Stomach (tissue), 9 donors: Measurements from ENCODE around the gene HBM. TPM values are rescaled to one million over a fixed set of nuclear protein-coding genes. Genes with fewer than 3 reads are reported as not detected.

ENCODE experiments used
- DNase-seq, 2 donors: peaks; one replicate each; pipeline versions ENCODE4 v3.0.0 to v3.0.0-alpha.2; 2013 to 2019
- H3K27ac ChIP-seq, 5 donors: fragments of 200-600 bp in 4 of 5; sonication (generic) in 4 of 5; one replicate each; pipeline ENCODE4 v1.5.1; 2013 to 2019; ENCODE audit warnings: mild to moderate bottlenecking in 1 of 5, moderate library complexity in 1 of 5
- H3K27me3 ChIP-seq, 3 donors: fragments of 200-600 bp; sonication (generic); one replicate each; pipeline ENCODE4 v1.5.1; 2017 to 2019; ENCODE audit warnings: mixed run types in 1 of 3
- H3K36me3 ChIP-seq, 4 donors: fragments of 200-600 bp; sonication (generic); 1 replicate in 3 of 4; 2 replicates in 1 of 4; pipeline ENCODE4 v1.5.1; 2016 to 2019
- H3K4me1 ChIP-seq, 4 donors: fragments of 200-600 bp; sonication (generic); one replicate each; pipeline ENCODE4 v1.5.1; 2016 to 2019
- H3K4me3 ChIP-seq, 4 donors: fragments of 200-600 bp; sonication (generic) in 3 of 4; one replicate each; pipeline ENCODE4 v1.5.1; 2016 to 2019; ENCODE audit warnings: mild to moderate bottlenecking in 1 of 4
- H3K9me3 ChIP-seq, 4 donors: fragments of 200-600 bp; sonication (generic); one replicate each; pipeline ENCODE4 v1.5.1; 2016 to 2019
- EP300 ChIP-seq: sonication (generic); formaldehyde crosslinking; IDR thresholded peaks from one replicate; pipeline ENCODE4 v1.6.1; 2017; ENCODE audit warnings: antibody characterized with exemption
- POLR2A ChIP-seq, 4 donors: fragments of 450-650 bp; IDR thresholded peaks; one replicate each; pipeline ENCODE4 v1.6.1; 2016; ENCODE audit warnings: antibody characterized with exemption in 4 of 4, control low read depth in 2 of 4, mild to moderate bottlenecking in 1 of 4, moderate library complexity in 1 of 4
- POLR2AphosphoS5 ChIP-seq, 3 donors: sonication (generic); formaldehyde crosslinking; IDR thresholded peaks; one replicate each; pipeline ENCODE4 v1.6.1; 2016; ENCODE audit warnings: antibody characterized with exemption in 3 of 3
- WGBS, 5 donors: extraction: QIAGEN DNeasy Blood & Tissue Kit in 3 of 5; methylation state at CpG; one replicate each; pipeline versions ENCODE4 v1.1.5 to v1.1.7; 2013 to 2018; 5-methylcytosine and 5-hydroxymethylcytosine counted together
- intact Hi-C: fragments of 100-400 bp; cut with DNase I; formaldehyde crosslinking; loops from one replicate; pipeline ENCODE4 v1.15.1; 2023; ENCODE audit warnings: low total_unique reads
- polyA plus RNA-seq, 3 donors: library from polyadenylated mRNA; stranded (reverse); fragments of 200-250 nt; gene quantifications; one replicate each; pipeline ENCODE4 v1.2.3, GENCODE V29; 2013
- total RNA-seq, 5 donors: library from RNA; depleted of rRNA; stranded (reverse); fragments of >200 nt; gene quantifications; one replicate each; pipeline versions ENCODE4 v1.1.0 to v1.2.3, GENCODE V29; 2014 to 2016
- TF ChIP-seq, protein P1 (sequence below), 7 experiments: fragments of 450-650 bp in 4 of 7; fragments of 200-600 bp in 3 of 7; sonication (generic) in 3 of 7; IDR thresholded peaks; one replicate each; pipeline ENCODE4 v1.5.1; 2016 to 2019; ENCODE audit warnings: antibody characterized with exemption in 7 of 7, control low read depth in 2 of 7, mild to moderate bottlenecking in 1 of 7
- donor health status: healthy with polysubstance abuse.
- donor health status: Bipolar disorder and iron deficiency.
- donor health status: healthy.

HBM gene
- total and polyA plus RNA-seq, 8 donors: 10.3 TPM; not detected in 7

DNA sequence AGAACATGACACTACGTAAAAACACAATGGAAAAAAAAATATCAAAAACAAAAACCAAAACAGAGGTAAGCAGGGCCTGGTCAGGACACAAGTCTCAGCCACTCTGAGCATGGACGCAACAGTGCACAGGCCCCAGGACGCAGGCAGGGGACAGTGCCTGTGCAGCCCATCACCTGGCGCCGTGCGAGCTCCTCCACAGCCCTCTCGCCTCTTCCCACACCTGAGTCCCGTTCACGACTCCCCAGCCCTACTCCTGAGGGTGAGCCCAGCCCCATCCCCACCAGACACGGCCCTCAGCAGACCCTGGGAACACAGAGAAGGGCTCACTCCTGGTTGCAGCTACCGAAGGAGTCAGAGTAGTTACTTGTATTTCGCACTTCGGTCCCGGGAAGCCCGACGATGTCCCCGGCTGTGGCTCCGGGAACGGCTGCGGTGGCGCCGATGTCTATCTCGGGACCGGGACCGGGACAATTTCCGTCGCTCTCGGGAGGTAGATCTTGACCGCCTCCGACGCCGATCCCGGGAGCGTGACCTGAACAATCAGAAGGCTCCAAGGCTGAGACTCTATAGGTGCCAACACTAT is 23.9 kb downstream of the HBM start:
- Histone ChIP-seq H3K27ac (no peak overlapping the region), H3K27me3 (no peaks in the 10 kb centered on the region), H3K4me1 (no peaks in the 10 kb centered on the region), H3K36me3 (peaks cover 71 to 84% (median 77%) of the 10 kb centered on the region in 4 donors), H3K4me3 (no peak overlapping the region), H3K9me3 (no peaks in the 10 kb centered on the region)
- intact Hi-C loops: no loop called here
- TF ChIP-seq, protein P1, sequence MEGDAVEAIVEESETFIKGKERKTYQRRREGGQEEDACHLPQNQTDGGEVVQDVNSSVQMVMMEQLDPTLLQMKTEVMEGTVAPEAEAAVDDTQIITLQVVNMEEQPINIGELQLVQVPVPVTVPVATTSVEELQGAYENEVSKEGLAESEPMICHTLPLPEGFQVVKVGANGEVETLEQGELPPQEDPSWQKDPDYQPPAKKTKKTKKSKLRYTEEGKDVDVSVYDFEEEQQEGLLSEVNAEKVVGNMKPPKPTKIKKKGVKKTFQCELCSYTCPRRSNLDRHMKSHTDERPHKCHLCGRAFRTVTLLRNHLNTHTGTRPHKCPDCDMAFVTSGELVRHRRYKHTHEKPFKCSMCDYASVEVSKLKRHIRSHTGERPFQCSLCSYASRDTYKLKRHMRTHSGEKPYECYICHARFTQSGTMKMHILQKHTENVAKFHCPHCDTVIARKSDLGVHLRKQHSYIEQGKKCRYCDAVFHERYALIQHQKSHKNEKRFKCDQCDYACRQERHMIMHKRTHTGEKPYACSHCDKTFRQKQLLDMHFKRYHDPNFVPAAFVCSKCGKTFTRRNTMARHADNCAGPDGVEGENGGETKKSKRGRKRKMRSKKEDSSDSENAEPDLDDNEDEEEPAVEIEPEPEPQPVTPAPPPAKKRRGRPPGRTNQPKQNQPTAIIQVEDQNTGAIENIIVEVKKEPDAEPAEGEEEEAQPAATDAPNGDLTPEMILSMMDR (IDR thresholded peaks at IDR 0.05): no peak
- TF ChIP-seq EP300: no peak
- TF ChIP-seq POLR2A (IDR thresholded peaks at IDR 0.05): no peak
- 93 to 96% (median 96%) methylated on average over 18 to 34 of the region's 34 CpGs for WGBS, 5 donors
- DNase-seq: no peak

DNA sequence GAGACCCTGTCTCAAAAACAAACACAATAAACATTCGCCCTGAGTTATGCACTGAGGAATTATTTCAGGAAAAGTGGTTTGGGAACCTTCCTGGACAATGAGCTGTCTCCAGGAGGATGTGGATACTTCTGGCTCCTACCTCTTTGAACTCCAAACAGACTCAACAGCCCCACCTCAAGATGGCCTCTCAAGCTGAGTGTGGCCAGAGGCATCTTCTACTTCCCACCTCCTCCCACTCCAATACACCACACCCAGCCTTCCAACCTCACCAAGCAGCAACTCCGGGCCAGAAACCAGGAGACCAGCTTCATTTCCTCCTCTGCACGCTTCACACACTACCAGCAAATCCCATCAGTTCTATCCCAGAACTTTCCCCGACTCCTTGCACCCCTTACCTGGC is 26.1 kb downstream of the HBM start:
- Histone ChIP-seq H3K36me3 (peaks cover 91 to 98% (median 98%) of the 10 kb centered on the region in 4 donors), H3K4me3 (no peak overlapping the region), H3K27me3 (no peaks in the 10 kb centered on the region), H3K27ac (no peak overlapping the region), H3K4me1 (no peaks in the 10 kb centered on the region), H3K9me3 (no peaks in the 10 kb centered on the region)
- 84 to 88% (median 86%) methylated on average over 4 of the region's 4 CpGs for WGBS, 5 donors
- no peak for DNase-seq
- intact Hi-C loops: no loop called here
- TF ChIP-seq POLR2AphosphoS5 (IDR thresholded peaks at IDR 0.05): no peak
- no peak for TF ChIP-seq POLR2A (IDR thresholded peaks at IDR 0.05)
- TF ChIP-seq, protein P1 (IDR thresholded peaks at IDR 0.05): no peak
- no peak for TF ChIP-seq EP300

DNA sequence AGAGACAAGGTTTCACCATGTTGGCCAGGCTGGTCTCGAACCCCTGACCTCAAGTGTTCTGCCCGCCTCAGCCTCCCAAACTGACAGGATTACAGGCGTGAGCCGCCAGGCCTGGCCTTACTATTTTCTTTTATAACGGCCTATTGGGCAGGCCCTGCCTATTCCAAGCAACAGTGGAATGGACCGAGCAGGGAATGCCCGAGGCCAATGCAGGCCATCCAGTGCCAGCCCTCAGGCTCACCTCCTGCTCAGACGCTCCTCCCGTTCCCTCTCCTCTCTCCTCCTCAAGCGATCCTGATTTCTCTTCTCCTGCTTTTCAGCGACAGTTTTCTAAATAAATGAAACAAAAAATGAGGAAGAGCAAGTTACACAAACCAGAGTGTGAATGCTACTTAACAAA is 26.9 kb downstream of the HBM start:
- WGBS, 5 donors: 86 to 96% (median 93%) methylated on average over 11 of the region's 11 CpGs
- H3K36me3 ChIP-seq: peaks cover 93 to 100% (median 100%) of the 10 kb centered on the region in 4 donors
- intact Hi-C loops: no loop called here

DNA sequence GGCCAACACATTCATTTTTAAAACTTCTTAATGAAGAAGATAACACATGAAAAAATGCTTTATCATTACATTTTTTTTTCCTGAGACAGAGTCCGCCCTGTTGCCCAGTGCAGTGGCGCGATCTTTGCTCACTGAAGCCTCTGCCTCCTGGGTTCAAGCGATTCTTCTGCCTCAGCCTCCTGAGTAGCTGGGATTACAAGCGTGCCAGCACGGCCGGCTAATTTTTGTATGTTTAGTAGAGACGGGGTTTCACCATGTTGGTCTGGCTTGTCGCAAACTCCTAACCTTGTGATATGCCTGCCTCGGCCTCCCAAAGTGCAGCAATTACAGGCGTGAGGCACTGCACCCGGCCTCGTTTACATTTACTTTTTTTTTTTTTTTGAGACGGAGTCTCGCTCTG is 27.7 kb downstream of the HBM start:
- WGBS, 5 donors: 88 to 92% (median 90%) methylated on average over 15 of the region's 15 CpGs
- H3K4me3 ChIP-seq: no peak overlapping the region
- H3K36me3 ChIP-seq: peaks cover 96 to 100% (median 100%) of the 10 kb centered on the region in 4 donors
- TF ChIP-seq POLR2AphosphoS5 (IDR thresholded peaks at IDR 0.05) (no peak), POLR2A (IDR thresholded peaks at IDR 0.05) (no peak), EP300 (no peak)
- TF ChIP-seq, protein P1 (IDR thresholded peaks at IDR 0.05): no peak
- H3K27me3 ChIP-seq: no peaks in the 10 kb centered on the region
- H3K4me1 ChIP-seq: no peaks in the 10 kb centered on the region
- no peaks in the 10 kb centered on the region for H3K9me3 ChIP-seq
- DNase-seq: no peak
- no peak overlapping the region for H3K27ac ChIP-seq
- intact Hi-C loops: no loop called here

More for the DNA sequence above, 26.9 kb downstream of the HBM start:
- Histone ChIP-seq H3K27me3 (no peaks in the 10 kb centered on the region), H3K9me3 (no peaks in the 10 kb centered on the region), H3K4me1 (no peaks in the 10 kb centered on the region), H3K27ac (no peak overlapping the region), H3K4me3 (no peak overlapping the region)
- no peak for DNase-seq
- TF ChIP-seq POLR2AphosphoS5 (IDR thresholded peaks at IDR 0.05) (no peak), POLR2A (IDR thresholded peaks at IDR 0.05) (no peak), EP300 (no peak)
- TF ChIP-seq, protein P1 (IDR thresholded peaks at IDR 0.05): no peak
